HG02610 (cell line): ENCODE data around the gene EMD.

Experiments
- ATAC-seq: cut with Tn5 transposase; IDR thresholded peaks from one replicate; pipeline ENCODE4 v1.9.1; 2021; ENCODE audit warnings: mild to moderate bottlenecking, moderate library complexity; ENCODE audit not compliant: unreplicated experiment

EMD gene

GRCh38 chrX:154371017-154371788 lies 7.9 kb upstream of the EMD start:
- peak; percentile 72 for ATAC-seq

DNA sequence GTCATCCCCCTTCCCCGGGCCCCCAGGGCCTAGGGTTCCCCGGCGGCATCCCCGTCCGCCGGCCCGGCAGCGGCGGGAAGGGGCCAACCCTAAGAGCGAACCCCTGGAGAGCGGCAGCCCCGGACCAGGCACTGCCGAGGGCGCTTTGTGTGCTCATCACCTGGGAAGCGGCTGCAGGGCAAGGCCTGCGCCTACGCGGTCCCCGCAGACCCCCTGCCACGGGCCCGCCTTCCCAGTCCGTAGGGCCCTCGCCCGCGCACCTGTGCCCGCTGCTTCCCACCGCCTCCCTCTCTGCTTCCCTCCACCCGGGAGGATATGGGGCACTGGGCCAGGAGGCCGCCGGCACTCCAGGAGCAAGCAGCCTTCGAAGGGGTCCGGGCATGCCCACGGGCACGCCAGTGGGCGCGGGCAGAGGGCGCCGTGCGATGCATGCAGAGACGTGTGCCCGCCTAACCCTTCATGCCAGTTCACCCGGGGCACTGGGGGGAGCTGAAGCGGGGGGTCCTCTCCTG lies 7.2 kb upstream of the EMD start:
- no peak for ATAC-seq

GRCh38 chrX:154372612-154373022 lies 6.5 kb upstream of the EMD start:
- ATAC-seq: no peak

DNA sequence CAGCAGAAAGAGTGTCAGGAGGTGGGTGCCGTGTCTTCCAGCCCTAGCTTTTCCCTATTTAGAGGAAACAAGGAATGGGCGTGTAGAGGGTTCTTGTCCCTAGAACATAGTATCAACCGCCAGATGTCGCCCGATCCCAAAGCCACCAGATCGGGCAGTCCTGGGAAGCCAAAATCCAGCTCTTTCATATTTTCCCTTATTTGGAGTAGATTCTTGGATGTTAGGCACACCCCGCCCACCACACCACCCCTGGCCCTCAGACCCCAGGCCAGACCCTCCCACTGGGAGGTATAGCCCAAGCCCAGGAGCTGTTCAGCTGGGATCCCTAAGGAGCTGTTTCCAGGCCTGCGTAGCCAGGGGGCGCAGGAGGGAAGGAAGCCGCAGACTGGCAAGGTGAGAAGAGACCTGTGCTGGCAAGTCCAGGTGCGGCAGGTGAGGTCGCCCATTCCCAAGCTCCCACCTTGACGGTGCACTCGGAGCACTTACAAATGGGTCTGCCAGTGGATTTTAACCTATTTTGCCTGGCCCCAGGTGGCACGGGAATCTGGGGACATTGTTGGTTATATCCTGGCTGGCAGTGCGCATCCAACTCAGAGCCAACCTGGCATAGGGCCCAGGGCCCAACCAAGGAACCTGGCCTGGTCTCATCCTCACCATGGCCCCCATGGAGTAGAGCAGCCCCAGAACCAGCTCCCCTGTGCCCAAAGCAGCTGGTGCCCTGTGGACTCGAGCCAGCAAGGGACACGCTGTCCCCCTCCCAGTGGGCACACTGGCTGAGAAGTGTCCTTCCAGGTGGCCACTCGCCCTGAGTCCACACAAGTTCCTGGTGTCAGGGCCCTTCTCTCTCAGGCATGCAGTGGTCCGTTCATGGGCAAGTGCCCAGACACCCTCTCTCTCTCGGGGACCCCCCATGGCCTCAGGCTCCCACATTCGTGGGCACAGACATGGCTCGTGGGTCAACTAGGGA lies 5.5 kb upstream of the EMD start:
- no peak for ATAC-seq

GRCh38 chrX:154374313-154375155 lies 4.6 kb upstream of the EMD start, which contains the start of gene FLNA:
Gene FLNA (minus strand): TSS chrX:154374634. CDS start chrX:154371245, 3,389 bp downstream.
- ATAC-seq: no peak

GRCh38 chrX:154375156-154375504 lies 4.0 kb upstream of the EMD start:
- no peak for ATAC-seq

- no peak for ATAC-seq
Measured at GRCh38 chrX:154376774-154377173, 2.3 kb upstream of the EMD start.

DNA sequence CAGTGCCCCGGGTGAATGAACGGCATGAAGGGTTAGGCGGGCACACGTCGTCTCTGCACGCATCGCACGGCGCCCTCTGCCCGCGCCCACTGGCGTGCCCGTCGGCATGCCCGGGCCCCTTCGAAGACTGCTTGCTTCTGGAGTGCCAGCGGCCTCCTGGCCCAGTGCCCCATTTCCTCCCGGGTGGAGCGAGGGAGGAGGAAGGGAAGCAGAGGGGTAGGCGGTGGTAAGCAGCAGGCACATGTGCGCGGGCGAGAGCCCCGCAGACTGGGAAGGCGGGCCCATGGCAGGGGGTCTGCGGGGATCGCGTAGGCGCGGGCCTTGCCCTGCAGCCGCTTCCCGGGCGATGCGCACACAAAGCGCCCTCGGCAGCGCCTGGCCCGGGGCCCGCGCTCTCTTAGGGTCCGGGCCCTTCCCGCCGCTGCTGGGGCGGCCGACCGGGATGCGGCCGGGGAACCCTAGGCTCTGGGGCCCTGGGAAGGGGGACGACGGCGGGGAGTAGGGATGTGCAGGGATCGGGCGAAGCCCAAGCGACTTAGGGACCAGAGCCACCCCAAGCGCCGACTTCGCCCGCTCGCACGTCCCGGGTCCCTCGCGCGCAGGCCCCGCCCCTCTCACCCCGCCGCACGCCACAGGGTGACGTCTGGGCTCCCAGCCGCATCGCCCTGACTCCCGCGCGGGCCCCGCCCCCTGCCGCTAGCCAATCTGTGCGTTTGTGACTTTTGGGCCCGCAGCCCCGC lies 866 bp upstream of the EMD start:
- peak; percentile 0 for ATAC-seq

GRCh38 chrX:154379569-154379951 lies 465 bp downstream of the EMD start:
- no peak for ATAC-seq

DNA sequence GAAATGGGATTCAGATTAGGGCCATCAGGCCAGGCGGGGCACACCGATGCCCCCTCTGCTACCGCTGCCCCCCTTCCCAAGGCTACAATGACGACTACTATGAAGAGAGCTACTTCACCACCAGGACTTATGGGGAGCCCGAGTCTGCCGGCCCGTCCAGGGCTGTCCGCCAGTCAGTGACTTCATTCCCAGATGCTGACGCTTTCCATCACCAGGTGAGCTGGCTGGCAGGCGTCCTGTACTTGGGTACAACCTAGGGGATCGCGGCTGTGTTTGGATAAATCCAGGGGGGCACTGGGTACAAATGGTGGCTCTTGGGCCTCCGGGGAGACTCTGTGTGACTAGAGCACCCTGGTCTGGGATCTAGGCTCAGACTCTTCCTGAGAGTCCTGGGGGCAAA lies 1.1 kb downstream of the EMD start:
- ATAC-seq: no peak

DNA sequence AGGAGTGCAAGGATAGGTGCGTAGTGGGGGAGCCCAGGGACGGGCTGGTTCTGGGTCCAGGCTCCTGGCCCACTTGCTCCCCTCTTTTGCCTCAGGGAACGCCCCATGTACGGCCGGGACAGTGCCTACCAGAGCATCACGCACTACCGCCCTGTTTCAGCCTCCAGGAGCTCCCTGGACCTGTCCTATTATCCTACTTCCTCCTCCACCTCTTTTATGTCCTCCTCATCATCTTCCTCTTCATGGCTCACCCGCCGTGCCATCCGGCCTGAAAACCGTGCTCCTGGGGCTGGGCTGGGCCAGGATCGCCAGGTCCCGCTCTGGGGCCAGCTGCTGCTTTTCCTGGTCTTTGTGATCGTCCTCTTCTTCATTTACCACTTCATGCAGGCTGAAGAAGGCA lies 1.7 kb downstream of the EMD start:
- no peak for ATAC-seq

DNA sequence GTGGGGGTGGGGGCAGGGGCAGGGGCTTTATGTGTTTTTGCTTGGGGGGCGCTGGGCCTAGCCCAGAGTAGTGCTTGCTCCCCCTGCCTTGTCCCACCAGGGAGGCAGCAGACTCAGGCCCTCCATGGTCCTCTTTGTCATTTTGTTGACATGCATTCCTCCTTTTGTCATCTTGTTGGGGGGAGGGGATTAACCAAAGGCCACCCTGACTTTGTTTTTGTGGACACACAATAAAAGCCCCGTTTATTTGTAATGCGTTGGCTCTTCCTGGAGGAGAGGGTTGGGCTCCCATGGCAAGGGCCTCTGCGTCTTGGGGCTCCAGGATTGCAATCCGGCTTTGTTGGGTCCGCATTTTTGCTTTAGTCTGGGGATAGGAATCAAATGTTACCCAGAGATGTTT lies 2.2 kb downstream of the EMD start:
- ATAC-seq: no peak

DNA sequence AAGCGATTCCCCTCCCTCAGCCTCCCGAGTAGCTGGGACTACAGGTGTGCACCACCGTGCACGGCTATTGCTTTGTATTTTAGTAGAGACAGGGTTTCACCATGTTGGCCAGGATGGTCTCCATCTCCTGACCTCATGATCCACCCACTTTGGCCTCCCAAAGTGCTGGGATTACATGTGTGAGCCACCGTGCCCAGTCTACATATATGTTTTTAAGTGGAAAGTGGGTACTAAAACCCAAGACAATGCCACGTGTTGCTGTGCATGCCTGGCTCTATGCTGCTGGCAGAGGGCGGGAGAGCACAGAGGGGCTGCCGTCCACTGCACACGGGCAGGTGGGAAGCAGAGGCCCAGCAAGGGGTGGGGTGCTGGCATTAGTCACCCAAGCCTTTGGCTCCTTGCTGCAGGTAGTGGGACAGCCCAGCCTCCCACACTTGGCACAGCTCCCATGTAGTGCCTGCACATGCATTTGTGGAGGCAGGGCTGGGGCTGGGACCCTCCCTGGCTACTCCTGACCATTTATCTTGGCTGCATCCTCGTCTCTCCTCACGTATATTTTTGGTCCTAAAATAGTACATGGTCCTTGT lies 3.5 kb downstream of the EMD start:
- no peak for ATAC-seq

- ATAC-seq: no peak
Measured at GRCh38 chrX:154383359-154384283, 4.5 kb downstream of the EMD start.

- ATAC-seq: no peak
Measured at GRCh38 chrX:154384284-154384892, 5.3 kb downstream of the EMD start.

- ATAC-seq: peak; percentile 25
Measured at GRCh38 chrX:154388094-154388493, 9.0 kb downstream of the EMD start.

GRCh38 chrX:154388649-154389048 lies 9.6 kb downstream of the EMD start:
- ATAC-seq: peak; percentile 28
